ENCODE measurements around the gene DAPK2. TPM values are rescaled to one million over a fixed set of nuclear protein-coding genes. Genes with fewer than 3 reads are reported as not detected.

The DAPK2 gene
- total and polyA plus RNA-seq, 2 donors (not counting 1 experiment from before 2014, with no cell fraction given) = 8.3 to 31.9 TPM

DNA sequence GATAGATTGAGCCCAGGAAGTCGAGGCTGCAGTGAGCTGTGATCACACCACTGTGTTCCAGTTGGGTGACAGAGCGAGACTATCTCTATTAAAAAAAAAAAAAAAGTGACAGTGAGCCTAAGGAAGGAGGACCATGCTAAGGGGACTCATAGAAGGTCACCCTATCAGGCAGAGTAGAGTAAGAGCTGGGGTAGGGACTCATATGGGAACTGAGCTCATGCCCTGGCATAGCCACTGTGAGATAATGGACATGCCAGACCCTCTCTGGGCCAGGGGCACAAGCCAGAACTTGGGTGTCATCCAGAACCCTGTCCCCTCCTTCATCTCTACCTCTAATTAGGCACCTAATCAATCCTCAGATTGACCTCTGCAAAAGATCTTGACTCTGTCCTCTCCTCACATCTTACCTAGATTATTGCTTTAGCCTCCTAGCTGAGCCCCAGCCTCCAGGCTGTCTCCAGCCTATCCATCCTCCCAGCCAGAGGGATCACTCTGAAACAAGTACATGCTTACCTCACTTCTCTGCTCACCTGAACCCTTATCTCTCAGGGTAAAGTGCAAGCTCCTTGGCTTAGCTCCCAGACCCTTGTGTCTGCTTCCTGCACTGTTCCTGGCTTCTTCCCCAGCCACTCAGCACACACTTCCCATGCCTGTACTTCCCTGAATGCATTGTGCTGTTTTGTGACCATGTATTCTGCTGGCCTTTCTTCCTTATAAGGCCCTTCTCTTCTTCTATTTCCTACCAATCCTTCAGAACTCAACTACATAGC, 76.4 kb downstream of the DAPK2 start:
- ATAC-seq (ENCODE audit: low read depth) (no peak), DNase-seq (no peak)
- Histone ChIP-seq H3K27me3 (replicated peaks in 1 of 4; ENCODE audit: control extremely low read depth in 1 of 4, control insufficient read depth in 3 of 4, insufficient read depth in 4 of 4, low read length in 3 of 4) (no peaks in the 10 kb centered on the region), H4K20me1 (ENCODE audit: control insufficient read depth, insufficient read depth, low read length, poor library complexity, severe bottlenecking) (no peaks in the 10 kb centered on the region), H3K4me3 (ENCODE audit: control extremely low read depth in 1 of 5, extremely low read depth in 1 of 5, insufficient read depth in 1 of 5, low read depth in 2 of 5, low read length in 4 of 5) (no peak overlapping the region), H3K36me3 (replicated peaks in 1 of 2; ENCODE audit: control extremely low read depth in 1 of 2, control insufficient read depth in 1 of 2, extremely low read depth in 1 of 2, insufficient read depth in 2 of 2, low read length in 1 of 2) (no peaks in the 10 kb centered on the region), H3K9me3 (ENCODE audit: control extremely low read depth in 1 of 3, control insufficient read depth in 2 of 3, insufficient read depth in 1 of 3, low read length in 2 of 3) (peaks cover 0 to 6% (median 3%) of the 10 kb centered on the region in 3 donors), H3K4me2 (replicated peaks; ENCODE audit: low read depth, low read length, poor library complexity, severe bottlenecking) (no peak overlapping the region), H2AFZ (ENCODE audit: insufficient read depth, low read depth, low read length, poor library complexity, severe bottlenecking) (no peak overlapping the region), H3K9ac (ENCODE audit: low read length) (no peak overlapping the region), H3K79me2 (ENCODE audit: control insufficient read depth, insufficient read depth, low read length) (no peaks in the 10 kb centered on the region), H3K4me1 (ENCODE audit: control insufficient read depth in 2 of 2, insufficient read depth in 2 of 2, low read length in 2 of 2) (peaks cover 0 to 6% of the 10 kb centered on the region in 2 donors), H3K27ac (ENCODE audit: low read length in 2 of 2) (no peak overlapping the region)
- CTCF ChIA-PET = interaction anchor here (1.1 to 1.9 kb wide), 4 partner anchors 17 to 77 kb away, joined by 3 to 9 read pairs (median 3); no protein-coding TSS in a partner anchor
- H3K27me3 Mint-ChIP-seq = no peaks in the 10 kb centered on the region
- TF ChIP-seq EZH2 (IDR thresholded peaks at IDR 0.05; ENCODE audit: borderline replicate concordance, insufficient read depth, low read depth, low read length, poor library complexity, severe bottlenecking) (no peak), CTCF (IDR thresholded peaks at IDR 0.05) (no peak)
- H3K4me1 Mint-ChIP-seq = peaks cover 18% of the 10 kb centered on the region
- intact Hi-C loops (cut with micrococcal nuclease) = no loop called here
- H3K27ac Mint-ChIP-seq = no peak overlapping the region
- no peak overlapping the region for H3K4me3 Mint-ChIP-seq
- H3K9me3 Mint-ChIP-seq (ENCODE audit: insufficient read depth) = peaks cover 1% of the 10 kb centered on the region
- 70% methylated on average over 2 of the region's 2 CpGs for WGBS (ENCODE audit: insufficient coverage)
- POLR2A ChIA-PET = no interaction called here

- peaks cover 0 to 6% of the 10 kb centered on the region in 2 donors for H3K4me1 ChIP-seq (ENCODE audit: control insufficient read depth in 2 of 2, insufficient read depth in 2 of 2, low read length in 2 of 2)
- 96% methylated on average over 2 of the region's 3 CpGs for WGBS (ENCODE audit: insufficient coverage)
- H3K27me3 ChIP-seq (replicated peaks in 1 of 4; ENCODE audit: control extremely low read depth in 1 of 4, control insufficient read depth in 3 of 4, insufficient read depth in 4 of 4, low read length in 3 of 4) = no peaks in the 10 kb centered on the region
- peaks cover 0 to 6% (median 4%) of the 10 kb centered on the region in 3 donors for H3K9me3 ChIP-seq (ENCODE audit: control extremely low read depth in 1 of 3, control insufficient read depth in 2 of 3, insufficient read depth in 1 of 3, low read length in 2 of 3)
- intact Hi-C loops (cut with micrococcal nuclease) = no loop called here
- no peak overlapping the region for H3K27ac ChIP-seq (ENCODE audit: low read length in 2 of 2)
- no peak overlapping the region for H2AFZ ChIP-seq (ENCODE audit: insufficient read depth, low read depth, low read length, poor library complexity, severe bottlenecking)
- no peak overlapping the region for H3K4me2 ChIP-seq (replicated peaks; ENCODE audit: low read depth, low read length, poor library complexity, severe bottlenecking)
- no peak overlapping the region for H3K9ac ChIP-seq (ENCODE audit: low read length)
- H4K20me1 ChIP-seq (ENCODE audit: control insufficient read depth, insufficient read depth, low read length, poor library complexity, severe bottlenecking) = no peaks in the 10 kb centered on the region
- Mint-ChIP-seq H3K4me3 (no peak overlapping the region), H3K27me3 (peaks cover 3% of the 10 kb centered on the region), H3K9me3 (ENCODE audit: insufficient read depth) (peaks cover 2% of the 10 kb centered on the region), H3K27ac (no peak overlapping the region), H3K4me1 (peaks cover 18% of the 10 kb centered on the region)
- ATAC-seq (ENCODE audit: low read depth) = no peak
- no peak for DNase-seq
- TF ChIP-seq EZH2 (IDR thresholded peaks at IDR 0.05; ENCODE audit: borderline replicate concordance, insufficient read depth, low read depth, low read length, poor library complexity, severe bottlenecking) = no peak
- no peak for TF ChIP-seq CTCF (IDR thresholded peaks at IDR 0.05)
- ChIA-PET POLR2A (no interaction called here), CTCF (interaction anchor here (1.4 kb wide), 1 partner anchor 9 kb away, joined by 5 read pairs; no protein-coding TSS in a partner anchor)
- H3K36me3 ChIP-seq (replicated peaks in 1 of 2; ENCODE audit: control extremely low read depth in 1 of 2, control insufficient read depth in 1 of 2, extremely low read depth in 1 of 2, insufficient read depth in 2 of 2, low read length in 1 of 2) = no peaks in the 10 kb centered on the region
- no peak overlapping the region for H3K4me3 ChIP-seq (ENCODE audit: control extremely low read depth in 1 of 5, extremely low read depth in 1 of 5, insufficient read depth in 1 of 5, low read depth in 2 of 5, low read length in 4 of 5)
- H3K79me2 ChIP-seq (ENCODE audit: control insufficient read depth, insufficient read depth, low read length) = no peaks in the 10 kb centered on the region
Measured at GRCh38 chr15:63968700-63969099, 77.6 kb downstream of the DAPK2 start.

All from B cell (primary cell).